HepG2 (cell line): ENCODE measurements around the gene TSPAN3. TPM values are rescaled to one million over a fixed set of nuclear protein-coding genes. Genes with fewer than 3 reads are reported as not detected.
A peak's percentile ranks its signal among the peaks of the same experiment; 100 is the strongest.

Experiments
- CREM ChIP-seq, 2 experiments: sonication (generic) in 1 of 2; formaldehyde crosslinking in 1 of 2; IDR thresholded peaks; 2 replicates each; pipeline versions ENCODE4 v1.4.0 to v1.6.1; 2016 to 2020; ENCODE audit warnings: antibody characterized with exemption in 1 of 2, mild to moderate bottlenecking in 1 of 2, missing genetic modification reagents in 1 of 2
- EEA1 ChIP-seq: sonication (generic); formaldehyde crosslinking; IDR thresholded peaks from 2 replicates; pipeline ENCODE4 v1.5.1; 2020; ENCODE audit warnings: mild to moderate bottlenecking, missing genetic modification reagents, borderline replicate concordance
- GATAD2A ChIP-seq: IDR thresholded peaks from 2 replicates; pipeline ENCODE4 v1.6.1; 2016
- HNRNPUL1 ChIP-seq: fragments of 200-400 bp; formaldehyde crosslinking; IDR thresholded peaks from 2 replicates; pipeline ENCODE4 v1.6.1; 2017; ENCODE audit warnings: low read depth, mild to moderate bottlenecking, low read length, moderate library complexity
- KLF15 ChIP-seq: sonication (generic); formaldehyde crosslinking; IDR thresholded peaks from 2 replicates; pipeline ENCODE4 v1.8.1; 2023; ENCODE audit warnings: borderline replicate concordance, mild to moderate bottlenecking, inconsistent platforms, missing genetic modification reagents, mixed read lengths
- MATR3 ChIP-seq: sonication (generic); formaldehyde crosslinking; IDR thresholded peaks from 2 replicates; pipeline ENCODE4 v1.4.0; 2020; ENCODE audit warnings: missing genetic modification reagents
- PCBP2 ChIP-seq: fragments of 200-400 bp; formaldehyde crosslinking; optimal IDR thresholded peaks from 2 replicates; pipeline ENCODE3; 2018; ENCODE audit warnings: low read length, low read depth; ENCODE audit not compliant: poor library complexity, severe bottlenecking
- PPARG ChIP-seq: conservative IDR thresholded peaks from 2 replicates; pipeline ENCODE4 v1.6.1; 2016; ENCODE audit warnings: missing biosample characterization, missing genetic modification reagents
- RARA ChIP-seq: IDR thresholded peaks from 2 replicates; pipeline ENCODE4 v1.6.1; 2016; ENCODE audit warnings: missing genetic modification reagents, missing compliant biosample characterization
- THAP8 ChIP-seq: sonication (generic); formaldehyde crosslinking; IDR thresholded peaks from 2 replicates; pipeline ENCODE4 v1.5.1; 2020; ENCODE audit warnings: missing genetic modification reagents, mild to moderate bottlenecking, borderline replicate concordance
- U2AF1 ChIP-seq: fragments of 200-400 bp; formaldehyde crosslinking; optimal IDR thresholded peaks from 2 replicates; pipeline ENCODE3; 2017; ENCODE audit warnings: mild to moderate bottlenecking, low read depth, low read length
- ZBTB7B ChIP-seq: sonication (generic); formaldehyde crosslinking; IDR thresholded peaks from 2 replicates; pipeline ENCODE4 v1.4.0; 2020; ENCODE audit warnings: missing genetic modification reagents
- ZNF101 ChIP-seq: sonication (generic); formaldehyde crosslinking; IDR thresholded peaks from 2 replicates; pipeline ENCODE4 v1.4.0; 2020; ENCODE audit warnings: mild to moderate bottlenecking, low read depth, missing genetic modification reagents, borderline replicate concordance
- ZNF136 ChIP-seq: sonication (generic); formaldehyde crosslinking; IDR thresholded peaks from 2 replicates; pipeline ENCODE4 v1.8.1; 2022; ENCODE audit warnings: low read depth, mild to moderate bottlenecking, moderate library complexity, missing genetic modification reagents
- ZNF280D ChIP-seq: sonication (generic); formaldehyde crosslinking; IDR thresholded peaks from 2 replicates; pipeline ENCODE4 v1.5.1; 2020; ENCODE audit warnings: mild to moderate bottlenecking, missing genetic modification reagents
- ZNF292 ChIP-seq: sonication (generic); formaldehyde crosslinking; IDR thresholded peaks from 2 replicates; pipeline ENCODE4 v1.8.1; 2022; ENCODE audit warnings: mild to moderate bottlenecking, low read depth, missing genetic modification reagents, borderline replicate concordance
- ZNF468 ChIP-seq: sonication (generic); formaldehyde crosslinking; IDR thresholded peaks from 2 replicates; pipeline ENCODE4 v1.8.0; 2022; ENCODE audit warnings: mild to moderate bottlenecking, moderate library complexity, missing genetic modification reagents
- ZNF616 ChIP-seq: sonication (generic); formaldehyde crosslinking; IDR thresholded peaks from 2 replicates; pipeline ENCODE4 v1.5.0; 2020; ENCODE audit warnings: low read depth, mild to moderate bottlenecking, missing genetic modification reagents
- polyA plus RNA-seq, 8 experiments: library from polyadenylated mRNA; depleted of rRNA in 3 of 8; stranded (reverse) in 7 of 8; unstranded in 1 of 8; fragments of >200 nt; fragmentation: Illumina TruSeq in 4 of 8; extraction: Trizol in 4 of 8; gene quantifications; 2 replicates each; pipeline versions ENCODE4 v1.2.1 to v1.2.3, GENCODE V29; 2011 to 2016; ENCODE audit warnings: low read depth in 4 of 8, missing spikeins in 1 of 8, mixed read lengths in 1 of 8; ENCODE audit not compliant: insufficient read depth in 1 of 8
- total RNA-seq, 5 experiments: library from RNA; depleted of rRNA; stranded (reverse); fragments of >200 nt; fragmentation: Illumina TruSeq; extraction: Trizol; gene quantifications; 2 replicates each; pipeline ENCODE4 v1.2.3, GENCODE V29; 2016; ENCODE audit warnings: low read depth in 1 of 5
- TF ChIP-seq, protein P1 (sequence below): sonication (generic); formaldehyde crosslinking; IDR thresholded peaks from 2 replicates; pipeline ENCODE4 v1.4.0; 2020; ENCODE audit warnings: missing genetic modification reagents, borderline replicate concordance
- TF ChIP-seq, protein P2 (sequence below): sonication (generic); formaldehyde crosslinking; IDR thresholded peaks from 2 replicates; pipeline ENCODE4 v1.4.0; 2020; ENCODE audit warnings: missing genetic modification reagents
- TF ChIP-seq, protein P3 (sequence below): sonication (generic); formaldehyde crosslinking; IDR thresholded peaks from 2 replicates; pipeline ENCODE4 v1.8.1; 2023; ENCODE audit warnings: mild to moderate bottlenecking, missing genetic modification reagents, borderline replicate concordance

TSPAN3 gene
- total and polyA plus RNA-seq, 2 of the 13 experiments (the other 11 are each of a cell fraction or from before 2014, with no cell fraction given): 167 to 170 TPM

DNA sequence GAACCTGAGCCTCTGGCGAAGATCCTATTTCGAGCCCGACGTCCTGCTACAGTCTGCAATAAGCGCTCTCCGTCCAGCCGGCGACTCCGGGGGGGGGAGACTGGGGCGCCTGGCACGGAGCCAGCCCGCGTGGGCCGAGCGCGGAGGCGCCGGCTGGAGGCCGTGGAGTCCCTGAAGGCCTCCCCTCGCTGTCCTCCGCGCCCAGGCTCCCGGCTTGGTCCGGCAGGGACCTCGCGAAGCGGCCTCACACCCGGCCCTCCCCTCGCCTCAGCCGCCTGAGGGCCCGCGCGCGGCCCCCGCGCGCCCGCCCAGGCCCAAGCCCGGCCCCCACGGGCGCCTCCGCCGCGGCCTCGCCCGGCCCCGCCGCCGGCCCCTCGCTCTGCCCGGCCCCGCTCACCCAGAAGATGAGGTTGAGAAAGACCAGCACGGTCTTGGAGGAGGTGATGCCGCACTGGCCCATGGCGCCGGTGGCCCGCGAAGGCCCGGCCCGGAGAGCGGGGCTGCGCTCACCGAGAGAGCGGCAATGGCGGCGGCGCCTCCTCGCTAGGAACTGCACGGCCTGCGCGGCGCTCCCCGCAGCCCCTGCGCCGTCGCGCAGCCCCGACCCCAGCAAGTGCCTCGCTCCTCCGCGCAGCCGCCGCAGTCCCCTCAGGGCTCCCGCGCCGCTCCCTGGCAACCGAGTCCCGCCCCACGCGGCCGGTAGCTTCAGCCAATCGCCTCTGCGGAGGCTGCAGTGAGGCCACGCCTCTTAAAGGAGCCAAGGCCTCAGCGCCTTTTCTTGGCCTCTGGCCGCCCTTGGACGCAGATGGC is at the start of gene TSPAN3 (continued):
- TF ChIP-seq ZBTB7B (CRISPR knock-in tag) (no peak), ZNF280D (CRISPR knock-in tag) (no peak), ZNF136 (no peak), ZNF468 (CRISPR knock-in tag) (no peak), EEA1 (CRISPR knock-in tag) (no peak), ZNF101 (CRISPR knock-in tag) (no peak), KLF15 (no peak), PPARG (CRISPR knock-in tag) (0 out of 2 replicates have a peak, but pooled peaks have one; percentile 43), PCBP2 (no peak), ZNF616 (no peak), RARA (no peak), ZNF292 (CRISPR knock-in tag) (no peak), HNRNPUL1 (no peak), MATR3 (CRISPR knock-in tag) (no peak), U2AF1 (no peak), CREM (IDR thresholded peaks at IDR 0.05) (no peak), CREM (CRISPR knock-in tag; IDR thresholded peaks at IDR 0.05) (no peak), THAP8 (CRISPR knock-in tag) (no peak), GATAD2A (no peak)
- TF ChIP-seq, protein P1, sequence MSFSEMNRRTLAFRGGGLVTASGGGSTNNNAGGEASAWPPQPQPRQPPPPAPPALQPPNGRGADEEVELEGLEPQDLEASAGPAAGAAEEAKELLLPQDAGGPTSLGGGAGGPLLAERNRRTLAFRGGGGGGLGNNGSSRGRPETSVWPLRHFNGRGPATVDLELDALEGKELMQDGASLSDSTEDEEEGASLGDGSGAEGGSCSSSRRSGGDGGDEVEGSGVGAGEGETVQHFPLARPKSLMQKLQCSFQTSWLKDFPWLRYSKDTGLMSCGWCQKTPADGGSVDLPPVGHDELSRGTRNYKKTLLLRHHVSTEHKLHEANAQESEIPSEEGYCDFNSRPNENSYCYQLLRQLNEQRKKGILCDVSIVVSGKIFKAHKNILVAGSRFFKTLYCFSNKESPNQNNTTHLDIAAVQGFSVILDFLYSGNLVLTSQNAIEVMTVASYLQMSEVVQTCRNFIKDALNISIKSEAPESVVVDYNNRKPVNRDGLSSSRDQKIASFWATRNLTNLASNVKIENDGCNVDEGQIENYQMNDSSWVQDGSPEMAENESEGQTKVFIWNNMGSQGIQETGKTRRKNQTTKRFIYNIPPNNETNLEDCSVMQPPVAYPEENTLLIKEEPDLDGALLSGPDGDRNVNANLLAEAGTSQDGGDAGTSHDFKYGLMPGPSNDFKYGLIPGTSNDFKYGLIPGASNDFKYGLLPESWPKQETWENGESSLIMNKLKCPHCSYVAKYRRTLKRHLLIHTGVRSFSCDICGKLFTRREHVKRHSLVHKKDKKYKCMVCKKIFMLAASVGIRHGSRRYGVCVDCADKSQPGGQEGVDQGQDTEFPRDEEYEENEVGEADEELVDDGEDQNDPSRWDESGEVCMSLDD: no peak
- TF ChIP-seq, protein P2, sequence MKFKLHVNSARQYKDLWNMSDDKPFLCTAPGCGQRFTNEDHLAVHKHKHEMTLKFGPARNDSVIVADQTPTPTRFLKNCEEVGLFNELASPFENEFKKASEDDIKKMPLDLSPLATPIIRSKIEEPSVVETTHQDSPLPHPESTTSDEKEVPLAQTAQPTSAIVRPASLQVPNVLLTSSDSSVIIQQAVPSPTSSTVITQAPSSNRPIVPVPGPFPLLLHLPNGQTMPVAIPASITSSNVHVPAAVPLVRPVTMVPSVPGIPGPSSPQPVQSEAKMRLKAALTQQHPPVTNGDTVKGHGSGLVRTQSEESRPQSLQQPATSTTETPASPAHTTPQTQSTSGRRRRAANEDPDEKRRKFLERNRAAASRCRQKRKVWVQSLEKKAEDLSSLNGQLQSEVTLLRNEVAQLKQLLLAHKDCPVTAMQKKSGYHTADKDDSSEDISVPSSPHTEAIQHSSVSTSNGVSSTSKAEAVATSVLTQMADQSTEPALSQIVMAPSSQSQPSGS (CRISPR knock-in tag): no peak
- TF ChIP-seq, protein P3, sequence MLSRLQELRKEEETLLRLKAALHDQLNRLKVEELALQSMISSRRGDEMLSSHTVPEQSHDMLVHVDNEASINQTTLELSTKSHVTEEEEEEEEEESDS (CRISPR knock-in tag): no peak
